Measurements from ENCODE around the gene KRTAP6-2. TPM values are rescaled to one million over a fixed set of nuclear protein-coding genes. Genes with fewer than 3 reads are reported as not detected.

Gene KRTAP6-2, protein sequence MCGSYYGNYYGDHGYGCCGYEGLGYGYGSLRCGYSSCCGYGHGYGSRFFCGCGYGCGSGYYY
- not detected for total RNA-seq

DNA sequence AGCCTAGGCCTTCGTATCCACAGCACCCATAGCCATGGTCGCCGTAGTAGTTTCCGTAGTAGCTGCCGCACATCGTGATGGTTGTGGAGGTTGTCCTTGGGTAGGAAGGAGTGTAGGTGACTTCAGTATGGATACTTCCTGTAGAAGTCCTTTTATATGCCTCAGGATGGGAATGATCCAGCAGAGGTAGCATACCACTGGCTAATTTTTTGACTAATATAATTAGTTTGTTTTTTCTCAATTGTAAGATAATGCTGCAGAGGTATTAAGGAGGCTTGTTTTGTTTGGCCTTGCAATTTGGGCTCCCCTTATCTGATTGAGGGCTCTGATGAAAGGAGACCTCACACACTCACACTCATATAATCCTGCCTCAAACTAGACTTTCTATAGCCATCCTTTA is at the start of gene KRTAP6-2:
Gene KRTAP6-2 (minus strand): TSS at position 101 of the 400 bp plus-strand sequence. CDS start 28 bp downstream, at position 73.
- Histone ChIP-seq H3K9me3 (no peaks in the 10 kb centered on the region), H3K27ac (no peak within 1 kb of the TSS), H3K27me3 (no peaks in the 10 kb centered on the region), H3K4me3 (no peak within 1 kb of the TSS), H3K4me1 (no peaks in the 10 kb centered on the region), H3K36me3 (no peaks in the 10 kb centered on the region)
- DNase-seq (ENCODE audit: extremely low spot score in 2 of 2): no peak
- TF ChIP-seq POLR2A (IDR thresholded peaks at IDR 0.05): no peak
- no peak for TF ChIP-seq POLR2AphosphoS5 (IDR thresholded peaks at IDR 0.05; ENCODE audit: insufficient read depth in 1 of 2, low read depth in 1 of 2)
- TF ChIP-seq, protein P1, sequence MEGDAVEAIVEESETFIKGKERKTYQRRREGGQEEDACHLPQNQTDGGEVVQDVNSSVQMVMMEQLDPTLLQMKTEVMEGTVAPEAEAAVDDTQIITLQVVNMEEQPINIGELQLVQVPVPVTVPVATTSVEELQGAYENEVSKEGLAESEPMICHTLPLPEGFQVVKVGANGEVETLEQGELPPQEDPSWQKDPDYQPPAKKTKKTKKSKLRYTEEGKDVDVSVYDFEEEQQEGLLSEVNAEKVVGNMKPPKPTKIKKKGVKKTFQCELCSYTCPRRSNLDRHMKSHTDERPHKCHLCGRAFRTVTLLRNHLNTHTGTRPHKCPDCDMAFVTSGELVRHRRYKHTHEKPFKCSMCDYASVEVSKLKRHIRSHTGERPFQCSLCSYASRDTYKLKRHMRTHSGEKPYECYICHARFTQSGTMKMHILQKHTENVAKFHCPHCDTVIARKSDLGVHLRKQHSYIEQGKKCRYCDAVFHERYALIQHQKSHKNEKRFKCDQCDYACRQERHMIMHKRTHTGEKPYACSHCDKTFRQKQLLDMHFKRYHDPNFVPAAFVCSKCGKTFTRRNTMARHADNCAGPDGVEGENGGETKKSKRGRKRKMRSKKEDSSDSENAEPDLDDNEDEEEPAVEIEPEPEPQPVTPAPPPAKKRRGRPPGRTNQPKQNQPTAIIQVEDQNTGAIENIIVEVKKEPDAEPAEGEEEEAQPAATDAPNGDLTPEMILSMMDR (IDR thresholded peaks at IDR 0.05): no peak
- intact Hi-C loops (cut with DNase I): no loop called here

DNA sequence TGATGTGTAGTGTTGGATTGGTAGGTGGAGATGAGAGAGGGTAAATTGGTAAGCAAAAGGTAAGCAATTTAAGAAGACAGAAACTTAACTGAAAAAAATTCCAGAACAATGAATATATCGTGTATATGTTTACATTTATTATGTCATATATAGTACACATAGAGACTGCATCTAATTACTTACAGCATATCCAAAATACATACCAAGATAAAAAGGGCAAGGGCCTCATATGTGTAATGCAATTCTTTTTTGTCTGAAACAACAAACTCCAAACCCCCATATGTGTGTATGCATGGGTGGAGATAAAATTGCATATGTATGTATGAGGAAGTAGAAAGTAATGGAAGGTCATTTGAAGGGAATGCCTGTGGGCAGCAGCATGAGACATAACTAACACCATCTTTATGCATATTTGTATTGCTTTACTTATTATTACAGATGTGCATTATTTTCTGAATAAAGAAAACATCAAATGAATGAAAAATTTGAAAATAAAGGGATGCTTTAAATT is 48.3 kb upstream of the KRTAP6-2 start:
- intact Hi-C loops (cut with DNase I): no loop called here
- H3K4me1 ChIP-seq: no peaks in the 10 kb centered on the region
- H3K4me3 ChIP-seq: no peak overlapping the region
- no peak overlapping the region for H3K27ac ChIP-seq
- no peaks in the 10 kb centered on the region for H3K27me3 ChIP-seq
- H3K36me3 ChIP-seq: no peaks in the 10 kb centered on the region
- H3K9me3 ChIP-seq: no peaks in the 10 kb centered on the region
- TF ChIP-seq POLR2AphosphoS5 (IDR thresholded peaks at IDR 0.05; ENCODE audit: insufficient read depth in 1 of 2, low read depth in 1 of 2): no peak
- TF ChIP-seq POLR2A (IDR thresholded peaks at IDR 0.05): no peak
- TF ChIP-seq, protein P1 (IDR thresholded peaks at IDR 0.05): no peak
- DNase-seq (ENCODE audit: extremely low spot score in 2 of 2): no peak

DNA sequence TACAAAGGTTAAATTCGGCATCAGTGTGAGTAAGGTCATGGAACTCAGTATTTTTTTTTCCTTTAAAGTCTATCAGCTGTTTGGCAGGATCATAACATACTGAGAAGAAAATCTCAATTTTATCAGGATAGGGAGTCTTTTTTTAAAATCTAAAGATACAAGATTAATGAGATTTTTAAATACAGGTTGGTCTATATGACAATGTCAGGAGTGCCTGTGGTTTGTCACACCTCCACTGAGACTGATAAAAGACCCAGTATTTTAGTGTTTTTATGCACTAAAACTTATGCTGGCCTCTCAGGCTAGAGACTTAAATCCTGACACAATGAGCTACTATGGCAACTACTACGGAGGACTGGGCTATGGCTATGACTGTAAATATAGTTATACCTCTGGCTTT is 43.9 kb upstream of the KRTAP6-2 start, which contains the start of gene KRTAP20-3:
Gene KRTAP20-3 (plus strand): TSS at position 301 of the 400 bp plus-strand sequence.
- DNase-seq (ENCODE audit: extremely low spot score in 2 of 2): no peak
- H3K36me3 ChIP-seq: no peaks in the 10 kb centered on the region
- H3K9me3 ChIP-seq: no peaks in the 10 kb centered on the region
- no peak for TF ChIP-seq POLR2AphosphoS5 (IDR thresholded peaks at IDR 0.05; ENCODE audit: insufficient read depth in 1 of 2, low read depth in 1 of 2)
- TF ChIP-seq, protein P1 (IDR thresholded peaks at IDR 0.05): no peak
- TF ChIP-seq POLR2A (IDR thresholded peaks at IDR 0.05): no peak
- no peak within 1 kb of the TSS for H3K4me3 ChIP-seq
- intact Hi-C loops (cut with DNase I): no loop called here
- H3K27ac ChIP-seq: no peak within 1 kb of the TSS
- no peaks in the 10 kb centered on the region for H3K4me1 ChIP-seq
- no peaks in the 10 kb centered on the region for H3K27me3 ChIP-seq

DNA sequence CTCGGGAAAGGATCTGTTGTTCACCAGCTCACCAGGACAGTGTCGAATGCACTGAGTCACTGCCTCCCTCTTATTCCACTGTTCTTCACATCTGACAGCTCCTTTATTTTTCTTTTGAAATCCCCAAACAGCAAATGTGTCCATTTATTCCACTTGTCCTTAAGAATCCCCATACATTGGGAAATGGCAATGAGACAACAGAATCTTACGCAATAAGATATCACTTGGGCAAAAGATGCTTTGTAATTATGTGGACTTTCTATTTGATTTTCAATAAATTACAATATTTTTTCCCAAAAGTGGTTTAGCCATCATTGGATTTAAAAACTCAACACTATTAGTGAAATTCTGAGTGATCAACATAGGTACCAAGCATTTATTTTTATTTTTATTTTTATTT is 40.0 kb upstream of the KRTAP6-2 start:
- Histone ChIP-seq H3K27me3 (no peaks in the 10 kb centered on the region), H3K27ac (no peak overlapping the region), H3K4me1 (no peaks in the 10 kb centered on the region), H3K4me3 (no peak overlapping the region), H3K36me3 (no peaks in the 10 kb centered on the region), H3K9me3 (no peaks in the 10 kb centered on the region)
- TF ChIP-seq, protein P1 (IDR thresholded peaks at IDR 0.05): no peak
- TF ChIP-seq POLR2AphosphoS5 (IDR thresholded peaks at IDR 0.05; ENCODE audit: insufficient read depth in 1 of 2, low read depth in 1 of 2) (no peak), POLR2A (IDR thresholded peaks at IDR 0.05) (no peak)
- DNase-seq (ENCODE audit: extremely low spot score in 2 of 2): no peak
- intact Hi-C loops (cut with DNase I): no loop called here

DNA sequence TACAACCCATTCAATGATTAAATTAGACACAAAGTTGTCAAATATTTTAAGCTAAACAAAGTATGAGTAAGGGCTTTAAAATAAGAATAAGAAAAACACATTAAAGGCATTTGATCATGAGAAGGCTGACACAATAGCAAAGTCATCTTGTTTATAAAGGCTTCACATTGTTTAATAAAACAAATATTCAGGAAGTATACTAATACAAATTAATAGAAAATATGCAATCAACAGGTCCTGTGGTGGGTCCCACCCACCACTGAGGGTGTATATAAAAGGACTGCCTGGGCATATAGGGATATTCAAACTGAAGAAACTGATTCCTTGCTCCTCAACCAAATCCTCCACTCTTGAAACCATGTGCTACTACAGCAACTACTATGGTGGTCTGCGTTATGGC is 36.2 kb upstream of the KRTAP6-2 start, which contains the start of gene KRTAP20-2:
Gene KRTAP20-2 (plus strand): TSS at position 301 of the 400 bp plus-strand sequence. CDS start 58 bp downstream, at position 359.
- H3K27me3 ChIP-seq: no peaks in the 10 kb centered on the region
- intact Hi-C loops (cut with DNase I): no loop called here
- no peaks in the 10 kb centered on the region for H3K9me3 ChIP-seq
- no peak within 1 kb of the TSS for H3K27ac ChIP-seq
- no peaks in the 10 kb centered on the region for H3K36me3 ChIP-seq
- no peak for DNase-seq (ENCODE audit: extremely low spot score in 2 of 2)
- H3K4me1 ChIP-seq: no peaks in the 10 kb centered on the region
- TF ChIP-seq, protein P1 (IDR thresholded peaks at IDR 0.05): no peak
- TF ChIP-seq POLR2AphosphoS5 (IDR thresholded peaks at IDR 0.05; ENCODE audit: insufficient read depth in 1 of 2, low read depth in 1 of 2) (no peak), POLR2A (IDR thresholded peaks at IDR 0.05) (no peak)
- no peak within 1 kb of the TSS for H3K4me3 ChIP-seq

Measured in vagina (tissue), 2 donors.